T-helper 1 cell treated with Interleukin-12 subunit alpha and Interleukin-12 subunit beta and Interleukin-4 antibody, amounts not matched to agents 30 μg/mL and 1 μg/mL, for 36 hours (primary cell): ENCODE results near the gene MDFIC2.

Source experiments
- H3K27ac Mint-ChIP-seq: one replicate; pipeline ENCODE4 v1.8.0; 2021; ENCODE audit warnings: mild to moderate bottlenecking, mixed read lengths
- H3K27me3 Mint-ChIP-seq: one replicate; pipeline ENCODE4 v1.8.0; 2021; ENCODE audit warnings: low read depth, mixed read lengths
- H3K36me3 Mint-ChIP-seq: one replicate; pipeline ENCODE4 v1.8.0; 2021; ENCODE audit warnings: low read depth, mixed read lengths
- H3K4me1 Mint-ChIP-seq: one replicate; pipeline ENCODE4 v1.8.0; 2021; ENCODE audit warnings: low read depth, mixed read lengths
- H3K4me3 Mint-ChIP-seq: one replicate; pipeline ENCODE4 v1.8.0; 2021; ENCODE audit warnings: mild to moderate bottlenecking, moderate library complexity, mixed read lengths
- H3K9me3 Mint-ChIP-seq: one replicate; pipeline ENCODE4 v1.8.0; 2021; ENCODE audit warnings: mixed read lengths

The MDFIC2 gene

DNA sequence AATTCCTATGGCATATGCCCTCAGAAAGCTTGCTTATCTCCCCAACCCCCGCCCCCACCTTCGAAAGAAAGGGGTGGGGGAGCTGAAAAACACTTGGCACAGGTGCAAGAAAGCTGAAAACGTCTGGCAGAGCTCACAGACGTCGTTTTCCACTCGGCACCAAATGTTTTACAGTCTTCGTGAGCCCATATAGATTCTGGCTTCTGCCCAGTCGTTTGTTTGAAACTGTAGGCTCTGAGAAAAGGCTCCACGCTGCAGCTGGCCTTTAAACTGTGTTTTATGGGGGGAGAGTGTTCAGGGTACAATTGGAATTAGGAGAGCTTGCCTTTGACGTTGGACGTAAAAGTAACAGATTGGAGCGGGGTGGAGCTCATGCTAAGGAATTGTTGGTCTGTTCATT, 130.3 kb downstream of the MDFIC2 start:
- no peak overlapping the region for H3K27ac Mint-ChIP-seq
- H3K36me3 Mint-ChIP-seq: no peaks in the 10 kb centered on the region
- H3K9me3 Mint-ChIP-seq: no peaks in the 10 kb centered on the region
- H3K4me1 Mint-ChIP-seq: no peaks in the 10 kb centered on the region
- no peak overlapping the region for H3K4me3 Mint-ChIP-seq
- H3K27me3 Mint-ChIP-seq: no peaks in the 10 kb centered on the region

DNA sequence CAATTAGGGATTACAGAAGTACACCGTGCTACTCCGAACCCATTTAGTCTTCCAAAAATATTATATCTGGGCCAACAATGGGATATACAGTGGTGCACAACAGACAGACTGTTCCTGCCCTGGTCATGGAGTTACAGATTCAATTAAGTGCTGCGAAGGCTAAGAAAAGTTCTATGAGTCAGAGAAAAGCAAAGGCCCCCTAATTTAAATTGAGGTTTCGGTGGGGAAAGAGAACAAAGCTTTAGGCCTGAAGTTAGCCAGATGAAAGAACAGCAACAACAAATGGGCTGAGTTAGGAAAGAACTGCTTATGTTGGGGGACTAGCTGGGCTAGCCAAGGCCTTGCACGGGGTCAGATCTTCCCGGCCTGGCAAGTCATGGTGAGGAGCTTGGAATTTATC, 131.8 kb downstream of the MDFIC2 start:
- no peaks in the 10 kb centered on the region for H3K4me1 Mint-ChIP-seq
- no peaks in the 10 kb centered on the region for H3K27me3 Mint-ChIP-seq
- H3K4me3 Mint-ChIP-seq: no peak overlapping the region
- no peaks in the 10 kb centered on the region for H3K36me3 Mint-ChIP-seq
- H3K9me3 Mint-ChIP-seq: no peaks in the 10 kb centered on the region
- H3K27ac Mint-ChIP-seq: no peak overlapping the region

DNA sequence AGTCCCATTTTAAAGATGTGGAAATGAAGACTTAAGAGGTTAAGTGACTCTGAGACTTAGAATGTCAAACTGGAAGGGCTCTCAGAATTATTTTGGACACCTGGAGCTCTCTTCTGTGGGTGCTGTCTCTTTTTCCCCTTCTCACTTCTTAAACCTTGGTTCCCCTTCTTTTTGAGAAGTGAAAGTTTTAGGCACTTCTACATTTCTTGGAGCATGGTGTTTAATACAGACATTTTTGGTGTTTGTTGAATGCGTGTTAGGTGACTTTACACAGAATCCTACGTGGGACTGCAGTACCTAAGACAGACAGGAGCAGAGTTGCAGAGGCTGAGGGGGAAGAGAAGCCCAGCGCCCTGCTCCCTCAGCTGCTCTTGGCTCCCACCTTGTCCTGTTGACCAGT, 133.3 kb downstream of the MDFIC2 start:
- Mint-ChIP-seq H3K36me3 (no peaks in the 10 kb centered on the region), H3K9me3 (no peaks in the 10 kb centered on the region), H3K27me3 (no peaks in the 10 kb centered on the region), H3K27ac (no peak overlapping the region), H3K4me3 (no peak overlapping the region), H3K4me1 (no peaks in the 10 kb centered on the region)

DNA sequence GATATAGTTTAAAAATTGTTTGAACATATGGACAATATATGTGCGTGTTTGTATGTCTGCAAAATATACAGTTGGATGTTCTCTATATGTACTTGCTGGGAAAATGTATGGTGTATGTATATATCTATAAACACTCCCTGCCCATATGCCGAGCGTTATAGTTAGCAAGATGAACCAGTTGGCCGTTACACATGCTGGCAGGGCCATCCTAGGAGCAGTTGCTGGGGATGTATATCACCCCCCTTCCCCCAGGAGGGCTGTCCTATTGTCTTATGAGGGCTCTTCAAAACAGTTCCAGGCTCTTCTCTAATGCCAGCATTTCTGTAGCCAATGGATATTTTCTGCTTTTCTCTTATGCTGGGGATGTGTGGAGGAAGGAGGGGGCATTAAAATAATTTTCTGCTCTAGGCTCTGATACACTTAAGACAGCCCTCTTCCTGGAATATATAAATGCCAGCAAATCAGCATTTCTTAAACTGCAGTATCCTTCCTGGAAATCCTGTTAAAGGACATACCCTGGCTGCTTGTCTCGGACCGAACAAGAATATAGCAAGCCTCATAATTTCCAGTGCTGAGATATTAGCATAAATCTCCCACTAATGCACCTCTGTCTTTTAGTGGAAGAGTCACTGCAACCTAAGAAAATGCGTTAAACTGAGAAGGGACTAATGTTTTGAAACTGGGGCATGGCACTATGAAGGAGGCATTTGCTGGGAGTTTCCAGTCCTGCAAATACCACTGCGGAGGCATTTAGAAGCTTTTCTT, 134.4 kb downstream of the MDFIC2 start:
- Mint-ChIP-seq H3K27ac (no peak overlapping the region), H3K27me3 (no peaks in the 10 kb centered on the region), H3K36me3 (no peaks in the 10 kb centered on the region), H3K4me3 (no peak overlapping the region), H3K4me1 (no peaks in the 10 kb centered on the region), H3K9me3 (no peaks in the 10 kb centered on the region)

DNA sequence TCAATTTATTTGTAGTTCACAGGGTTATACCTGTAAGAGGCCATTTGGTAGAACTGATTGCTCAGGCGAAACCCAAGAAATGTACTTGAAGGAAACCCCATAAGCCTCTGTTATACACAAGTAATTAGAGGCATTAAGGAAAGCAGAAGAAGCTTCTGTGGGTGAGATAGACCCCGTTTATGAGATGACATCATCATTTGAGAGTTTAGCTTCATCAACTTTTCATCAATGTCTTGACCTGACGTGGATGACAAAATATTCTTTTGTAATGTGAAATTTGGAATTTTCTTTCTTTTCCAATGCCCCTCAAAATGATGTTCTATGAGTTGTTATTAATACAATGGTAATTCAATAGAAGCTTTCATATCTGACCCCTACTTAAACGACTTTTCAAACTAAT, 136.2 kb downstream of the MDFIC2 start:
- Mint-ChIP-seq H3K4me3 (no peak overlapping the region), H3K36me3 (no peaks in the 10 kb centered on the region), H3K4me1 (no peaks in the 10 kb centered on the region), H3K27ac (no peak overlapping the region), H3K9me3 (no peaks in the 10 kb centered on the region), H3K27me3 (no peaks in the 10 kb centered on the region)

DNA sequence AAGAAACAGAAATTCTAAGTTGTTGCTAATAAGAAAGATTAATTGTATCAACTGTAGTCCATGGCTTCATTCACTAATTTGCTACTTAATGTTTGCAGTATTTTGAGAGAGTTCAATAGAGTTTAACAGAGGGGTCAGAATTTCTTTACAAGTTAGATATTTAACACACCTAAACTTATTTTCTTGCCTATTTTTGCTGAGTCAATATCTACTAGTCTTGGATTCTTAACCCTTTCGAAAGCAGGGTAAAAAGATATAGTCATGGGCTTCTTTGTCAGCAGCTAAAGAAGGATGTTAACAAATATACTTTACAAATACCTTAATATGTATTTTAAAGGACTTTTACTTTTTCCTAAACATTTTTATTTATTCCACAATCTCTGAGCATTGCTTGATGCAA, 155.6 kb downstream of the MDFIC2 start:
- Mint-ChIP-seq H3K4me3 (no peak overlapping the region), H3K27me3 (no peaks in the 10 kb centered on the region), H3K9me3 (no peaks in the 10 kb centered on the region), H3K27ac (no peak overlapping the region), H3K4me1 (no peaks in the 10 kb centered on the region), H3K36me3 (no peaks in the 10 kb centered on the region)

DNA sequence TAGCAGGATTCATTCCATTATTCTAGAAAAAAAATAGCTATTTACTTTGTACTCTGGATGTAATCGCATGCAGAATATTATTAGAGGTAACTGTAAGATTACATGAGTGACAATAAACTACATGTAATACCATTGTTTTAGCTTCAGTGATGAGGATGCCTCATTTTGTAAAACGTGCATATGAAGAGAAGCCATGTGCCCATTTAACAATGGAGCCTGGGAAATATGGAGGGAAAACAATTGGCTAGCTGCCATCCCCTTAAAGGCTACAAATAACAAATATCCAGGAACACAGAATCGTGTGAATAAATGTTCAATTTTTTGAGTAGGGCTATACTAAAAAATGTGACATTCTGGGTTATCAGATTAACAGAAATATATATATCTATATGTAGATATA, 161.8 kb downstream of the MDFIC2 start:
- Mint-ChIP-seq H3K36me3 (no peaks in the 10 kb centered on the region), H3K27me3 (no peaks in the 10 kb centered on the region), H3K27ac (no peak overlapping the region), H3K9me3 (no peaks in the 10 kb centered on the region), H3K4me1 (no peaks in the 10 kb centered on the region), H3K4me3 (no peak overlapping the region)

DNA sequence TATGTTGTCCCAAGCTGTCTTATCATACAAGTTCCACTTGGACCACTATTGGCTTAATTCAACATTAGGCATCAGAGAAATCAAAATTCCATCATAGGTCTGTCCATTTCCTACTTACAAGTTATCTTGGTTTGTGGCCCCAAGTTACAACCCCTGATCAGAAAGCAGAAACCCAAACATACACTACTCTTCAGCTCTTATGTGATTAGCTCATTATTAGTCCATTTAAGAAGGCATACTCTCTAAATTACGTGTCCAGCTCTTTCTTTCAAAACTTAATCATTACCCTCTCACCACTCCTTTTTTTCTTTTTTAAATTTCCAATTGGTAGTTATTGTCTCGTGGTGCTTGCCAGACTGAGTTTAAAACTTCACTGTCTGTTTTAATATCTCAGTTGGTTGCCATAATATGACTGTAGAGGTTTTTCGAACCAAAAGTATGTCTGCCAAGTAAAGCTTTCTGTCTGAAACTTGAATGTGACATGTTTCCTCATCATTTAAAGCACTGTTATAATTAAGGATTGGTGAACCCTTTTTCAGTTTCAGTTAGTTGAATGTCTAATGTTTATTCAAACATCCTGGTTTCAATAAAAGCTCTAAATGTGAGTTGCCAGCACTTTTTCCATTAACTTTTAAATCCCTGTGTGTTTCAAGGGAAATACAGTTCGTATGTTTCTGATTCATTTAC, 162.6 kb downstream of the MDFIC2 start:
- no peaks in the 10 kb centered on the region for H3K4me1 Mint-ChIP-seq
- H3K36me3 Mint-ChIP-seq: no peaks in the 10 kb centered on the region
- no peak overlapping the region for H3K4me3 Mint-ChIP-seq
- H3K9me3 Mint-ChIP-seq: no peaks in the 10 kb centered on the region
- H3K27ac Mint-ChIP-seq: no peak overlapping the region
- no peaks in the 10 kb centered on the region for H3K27me3 Mint-ChIP-seq
